GM21786 (cell line): ENCODE measurements around the gene MGST2.

Experiments
- ATAC-seq: cut with Tn5 transposase; IDR thresholded peaks from one replicate; pipeline ENCODE4 v1.9.1; 2021; ENCODE audit not compliant: unreplicated experiment

Gene MGST2

GRCh38 chr4:139643042-139643895, 22.4 kb upstream of the MGST2 start:
- ATAC-seq = no peak

GRCh38 chr4:139645458-139645857, 20.2 kb upstream of the MGST2 start:
- ATAC-seq = no peak

- ATAC-seq = no peak
Observed at GRCh38 chr4:139647184-139647583, 18.4 kb upstream of the MGST2 start.

GRCh38 chr4:139647952-139648351, 17.7 kb upstream of the MGST2 start:
- ATAC-seq = no peak

GRCh38 chr4:139651282-139652194, 14.1 kb upstream of the MGST2 start:
- peak; percentile 67 for ATAC-seq

- ATAC-seq = no peak
Observed at GRCh38 chr4:139654516-139654915, 11.1 kb upstream of the MGST2 start.

GRCh38 chr4:139655116-139655515, 10.5 kb upstream of the MGST2 start:
- ATAC-seq = no peak

GRCh38 chr4:139656614-139657486, 8.8 kb upstream of the MGST2 start:
- ATAC-seq = peak; percentile 64

GRCh38 chr4:139658185-139658584, 7.4 kb upstream of the MGST2 start:
- no peak for ATAC-seq

- no peak for ATAC-seq
Observed at GRCh38 chr4:139658586-139659382, 6.8 kb upstream of the MGST2 start.

- ATAC-seq = no peak
Observed at GRCh38 chr4:139659735-139660424, 5.7 kb upstream of the MGST2 start.

- ATAC-seq = no peak
Observed at GRCh38 chr4:139660568-139661043, 5.0 kb upstream of the MGST2 start.

GRCh38 chr4:139663561-139664138, 2.0 kb upstream of the MGST2 start:
- no peak for ATAC-seq

- ATAC-seq = no peak
Observed at GRCh38 chr4:139664442-139664841, 1.2 kb upstream of the MGST2 start.

GRCh38 chr4:139665079-139665689, 435 bp upstream of the MGST2 start:
- ATAC-seq = no peak

- peak; percentile 30 for ATAC-seq
Observed at GRCh38 chr4:139666735-139667281, 1.2 kb downstream of the MGST2 start.

GRCh38 chr4:139668036-139668435, 2.4 kb downstream of the MGST2 start:
- no peak for ATAC-seq

GRCh38 chr4:139668658-139669201, 3.1 kb downstream of the MGST2 start:
- ATAC-seq = no peak
